T-helper 22 cell (primary cell): ENCODE measurements around the gene BACH2.
"Not testable (repeated sequence)": the region's sequence is repeated elsewhere in the genome, so short reads cannot be mapped to it uniquely, and the experiment has no call there.

ENCODE experiments used
- DNase-seq: peaks from one replicate; pipeline ENCODE4 v3.0.0-alpha.2; 2020; ENCODE audit warnings: low read depth

The BACH2 gene

DNA sequence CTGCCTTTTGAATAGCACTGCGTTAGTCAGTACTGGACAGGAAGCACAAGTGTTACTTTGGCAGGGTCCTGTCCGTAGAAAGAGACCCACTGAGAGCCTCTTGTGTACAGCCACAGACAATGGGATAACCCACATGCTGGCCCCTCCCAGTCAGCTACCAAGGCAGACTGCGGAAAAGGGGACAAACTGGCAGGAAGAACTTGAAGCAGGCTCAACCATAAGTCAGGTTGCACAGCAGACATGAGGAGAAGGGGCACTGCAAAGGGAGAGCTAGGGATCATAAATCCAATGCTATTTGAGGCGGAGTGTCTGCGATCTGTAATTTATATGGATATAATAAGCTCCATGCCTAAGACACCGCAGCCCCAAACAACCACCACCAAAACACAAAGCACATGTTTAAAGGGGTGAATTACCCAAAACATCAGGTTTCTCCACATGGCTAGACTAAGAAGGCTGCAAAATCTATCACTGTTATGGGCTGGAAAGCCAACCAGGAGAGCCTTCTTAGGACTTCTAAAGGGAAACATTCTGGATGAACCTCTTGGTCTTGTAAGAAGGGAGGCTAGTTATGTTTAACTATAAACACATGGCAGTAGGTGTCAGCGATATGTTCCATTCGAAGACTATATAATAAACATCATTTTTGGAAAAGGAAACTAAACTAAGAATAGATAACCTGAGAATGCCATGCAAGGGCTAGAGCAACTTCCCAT lies 141.7 kb downstream of the BACH2 start:
- DNase-seq: no peak

GRCh38 chr6:90151576-90152422 lies 144.8 kb downstream of the BACH2 start:
- no peak for DNase-seq

DNA sequence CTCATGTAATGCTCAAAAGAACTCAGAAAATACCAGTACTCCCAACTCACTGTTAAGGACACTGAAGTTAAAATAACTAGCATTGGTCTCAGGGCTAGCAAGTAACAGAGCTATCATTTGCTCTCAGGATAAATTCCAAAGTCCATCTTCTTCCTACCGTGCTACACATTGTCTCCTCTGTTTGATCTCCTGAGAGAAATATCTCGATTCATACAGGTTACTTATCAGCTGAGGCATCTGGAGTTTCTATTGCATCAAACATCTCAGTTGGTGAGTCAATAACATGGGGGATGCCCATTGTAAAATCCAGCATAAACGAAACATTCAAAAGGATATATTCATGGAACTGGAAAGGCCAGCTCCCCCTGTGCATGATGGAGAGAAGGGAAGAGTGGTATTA lies 147.4 kb downstream of the BACH2 start:
- no peak for DNase-seq

DNA sequence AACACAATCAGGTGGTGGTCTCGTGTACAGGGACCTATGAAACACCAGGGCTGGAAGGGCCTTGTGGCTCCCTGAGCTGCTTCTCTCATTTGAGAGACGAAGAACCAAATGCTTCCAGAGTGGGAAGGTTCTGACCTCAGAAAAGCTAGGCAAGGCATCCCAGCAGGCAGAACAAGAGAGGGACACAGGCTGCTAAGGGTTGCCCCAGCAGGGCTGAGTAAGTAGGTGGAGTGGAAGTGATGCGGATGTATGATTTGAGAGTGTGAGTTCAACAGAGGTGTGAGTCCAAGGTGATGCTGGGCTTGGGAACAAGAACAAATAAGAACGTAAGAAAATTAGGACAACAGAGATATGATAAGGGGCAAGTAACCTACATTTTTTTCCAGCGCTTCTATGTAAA lies 147.8 kb downstream of the BACH2 start:
- DNase-seq: no peak

GRCh38 chr6:90146921-90147649 lies 149.6 kb downstream of the BACH2 start:
- DNase-seq: no peak

GRCh38 chr6:90146024-90146423 lies 150.6 kb downstream of the BACH2 start:
- no peak for DNase-seq

DNA sequence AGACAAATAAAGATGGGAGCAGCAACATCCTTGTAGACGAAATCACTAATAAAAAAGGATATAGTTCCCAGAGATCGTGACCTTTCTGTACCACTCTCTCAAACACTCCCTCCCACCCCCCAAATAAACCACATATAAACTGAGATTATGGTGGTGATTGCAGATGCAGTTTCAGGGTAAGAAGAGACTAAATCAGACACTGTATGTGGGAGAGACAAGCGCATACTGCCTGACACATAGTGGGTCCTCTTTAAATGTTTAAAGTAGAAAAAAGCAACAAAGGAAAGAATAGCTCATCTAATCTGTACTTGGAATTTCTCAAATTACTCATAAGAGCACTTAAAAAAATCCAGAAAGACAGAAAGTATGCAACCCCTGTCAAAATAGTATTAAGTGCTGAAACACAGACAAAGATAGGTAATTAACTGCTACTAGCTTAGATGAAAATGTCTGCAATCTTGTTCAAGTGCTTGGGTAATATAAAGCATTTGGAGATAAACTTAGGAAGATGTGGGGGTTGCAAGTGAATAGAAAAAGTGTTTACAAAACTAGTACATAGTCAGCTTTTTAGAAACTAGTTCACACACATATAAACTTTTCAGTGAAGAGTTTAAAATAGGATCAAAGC lies 151.6 kb downstream of the BACH2 start:
- DNase-seq: no peak

- no peak for DNase-seq
Measured at GRCh38 chr6:90144396-90144795, 152.2 kb downstream of the BACH2 start.

- DNase-seq: no peak
Measured at GRCh38 chr6:90140683-90141082, 156.0 kb downstream of the BACH2 start.

DNA sequence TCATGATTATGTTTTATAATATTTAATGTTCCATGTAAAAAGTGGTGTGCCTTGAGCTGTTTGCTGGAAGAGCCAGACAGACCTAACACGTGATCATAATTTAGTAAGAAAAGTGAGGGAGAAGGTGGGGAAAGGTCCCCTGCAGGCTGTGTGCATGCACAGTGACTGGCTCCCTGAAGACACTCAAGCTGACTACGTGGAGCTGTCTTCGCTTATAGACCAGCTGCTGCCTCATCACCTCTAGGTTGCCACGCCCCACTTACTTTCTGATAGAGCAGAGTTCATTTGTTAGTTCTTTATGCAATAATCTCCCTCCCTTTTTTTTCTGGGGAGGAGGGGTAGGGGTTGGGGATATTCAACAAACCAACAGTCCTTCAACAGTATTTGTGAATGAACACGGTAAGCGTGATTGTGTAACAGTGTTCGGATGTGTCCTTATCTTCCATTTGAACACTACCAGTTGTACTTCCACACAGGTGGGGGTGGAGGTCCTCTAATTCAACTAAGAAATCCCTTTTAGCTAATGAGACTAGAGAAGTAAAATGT lies 157.3 kb downstream of the BACH2 start:
- no peak for DNase-seq

DNA sequence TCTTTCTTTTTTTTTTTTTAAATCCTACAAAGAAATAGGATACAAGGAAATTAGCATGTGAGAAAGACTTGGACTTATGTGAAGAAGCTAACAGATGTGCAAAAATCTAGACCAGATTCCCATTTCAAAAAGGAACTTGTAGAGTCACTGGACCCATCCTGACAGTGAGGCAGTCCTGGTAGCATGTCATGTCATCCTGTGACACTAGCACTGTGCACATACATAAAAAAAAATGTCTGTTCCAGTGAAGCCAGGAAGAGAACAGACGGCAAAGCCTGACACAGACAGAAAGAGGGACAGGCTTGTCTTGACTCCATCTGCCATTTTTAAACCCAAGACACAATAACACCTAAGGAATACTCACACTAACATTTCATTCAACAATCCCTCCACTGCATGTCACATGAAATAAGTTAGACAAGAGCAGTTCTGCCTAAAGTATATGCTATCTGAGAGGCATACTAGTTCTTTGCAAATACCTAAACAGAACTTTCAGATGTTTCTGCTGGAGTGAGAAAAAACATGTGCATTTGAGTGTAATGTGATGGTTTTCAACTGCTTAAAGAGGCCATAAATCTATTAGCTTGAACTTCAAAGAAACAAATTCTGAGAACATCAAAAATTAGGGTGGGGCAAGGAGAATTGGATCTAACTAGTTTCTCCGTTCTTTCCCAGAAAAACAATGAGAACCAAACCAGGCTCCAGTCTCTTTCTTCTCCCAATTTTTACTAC lies 159.6 kb downstream of the BACH2 start:
- DNase-seq: no peak

DNA sequence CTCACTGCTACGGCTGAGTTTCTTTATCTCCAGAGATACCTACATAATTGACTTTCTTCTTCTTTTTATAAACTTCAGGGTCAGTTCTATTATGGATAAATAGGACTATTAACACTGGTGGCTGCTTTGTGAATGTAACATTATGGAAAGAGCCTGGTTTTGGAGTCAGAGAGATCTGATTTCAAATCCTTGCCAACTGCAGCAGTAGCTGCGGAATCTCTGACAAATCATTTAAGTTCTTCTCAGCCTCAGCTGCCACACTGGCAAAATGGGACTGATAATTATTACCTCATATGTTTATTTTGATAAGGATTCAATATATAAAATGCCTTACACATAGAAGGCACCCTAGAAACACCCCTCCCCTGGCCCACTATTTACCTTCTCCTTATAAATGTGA lies 160.5 kb downstream of the BACH2 start:
- no peak for DNase-seq

- no peak for DNase-seq
Measured at GRCh38 chr6:90135667-90136066, 161.0 kb downstream of the BACH2 start.

- DNase-seq: not testable (repeated sequence)
Measured at GRCh38 chr6:90133664-90134063, 163.0 kb downstream of the BACH2 start.

DNA sequence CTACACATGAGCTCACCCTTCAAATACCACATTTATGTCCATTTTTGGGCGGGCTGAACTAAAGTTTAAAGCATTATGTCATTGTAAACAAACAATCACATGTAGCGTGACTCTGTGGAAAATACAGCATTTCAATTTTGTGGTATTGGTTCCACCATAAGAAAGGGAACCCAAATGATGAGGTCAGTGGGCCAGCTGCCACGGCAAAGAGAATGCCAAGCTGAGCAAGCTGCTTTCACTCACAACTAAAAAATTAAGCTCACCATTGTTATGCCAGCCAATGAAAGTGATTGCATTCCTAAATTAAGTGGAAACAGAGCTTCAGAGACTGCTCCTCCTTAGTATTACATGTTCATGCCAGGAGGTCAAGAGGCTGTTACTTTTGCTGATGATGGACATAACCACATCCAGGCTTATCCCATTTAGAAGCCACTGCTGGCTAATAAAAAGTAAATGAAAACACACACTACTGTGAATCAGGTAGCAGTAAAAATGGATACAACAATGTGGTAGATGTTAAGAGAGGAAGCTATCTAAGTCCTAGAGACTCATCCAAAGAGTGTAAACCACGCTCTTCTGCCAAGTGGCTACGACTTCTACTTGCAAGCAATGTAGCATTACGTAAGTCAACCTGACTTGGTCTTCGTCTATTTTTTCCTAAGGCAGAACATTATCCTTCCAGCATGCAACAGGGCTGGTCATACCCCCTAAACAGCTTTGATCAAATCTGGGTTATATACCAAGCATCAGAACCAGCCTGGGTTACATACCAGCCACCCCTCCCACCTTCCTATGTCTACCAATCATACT lies 164.8 kb downstream of the BACH2 start:
- no peak for DNase-seq

DNA sequence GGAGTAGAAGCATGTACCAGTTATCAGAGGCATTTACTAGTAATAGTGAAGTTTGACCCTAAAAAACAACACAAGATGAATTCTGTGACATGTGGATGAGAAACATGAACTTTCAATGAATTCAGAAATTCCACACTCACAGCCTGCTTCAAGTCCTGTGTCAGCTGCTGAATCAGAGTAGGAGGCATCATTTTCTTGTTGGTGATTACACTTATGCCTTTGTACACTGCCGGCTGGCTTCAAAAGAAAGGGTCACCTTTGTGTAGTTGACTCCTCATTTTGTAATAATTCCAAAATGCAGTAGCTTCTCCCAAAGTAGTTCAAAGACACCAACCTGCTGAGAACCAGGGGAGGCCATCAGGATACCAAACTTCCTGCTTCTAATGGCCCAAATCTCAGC lies 165.5 kb downstream of the BACH2 start:
- no peak for DNase-seq

- DNase-seq: not testable (repeated sequence)
Measured at GRCh38 chr6:90128687-90129086, 168.0 kb downstream of the BACH2 start.

DNA sequence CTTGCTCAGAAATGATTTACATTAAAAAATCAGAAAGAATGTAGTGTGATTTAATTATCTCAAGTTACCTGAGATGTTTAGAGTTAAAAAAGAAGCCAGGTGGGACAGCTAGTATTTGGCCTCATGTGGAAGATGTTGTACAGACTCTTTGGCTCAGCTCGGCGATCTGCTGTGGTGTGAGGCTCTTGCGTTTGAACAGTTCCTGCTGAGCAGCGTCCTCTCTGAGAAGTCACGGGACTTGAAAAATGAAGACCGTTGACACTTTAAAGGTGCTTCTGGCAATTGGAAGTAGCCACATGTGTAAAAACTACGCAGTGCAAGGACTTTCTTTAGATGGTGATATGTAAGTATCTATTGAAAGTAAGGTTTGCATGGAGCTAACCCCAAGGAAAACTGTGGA lies 169.0 kb downstream of the BACH2 start:
- DNase-seq: no peak

DNA sequence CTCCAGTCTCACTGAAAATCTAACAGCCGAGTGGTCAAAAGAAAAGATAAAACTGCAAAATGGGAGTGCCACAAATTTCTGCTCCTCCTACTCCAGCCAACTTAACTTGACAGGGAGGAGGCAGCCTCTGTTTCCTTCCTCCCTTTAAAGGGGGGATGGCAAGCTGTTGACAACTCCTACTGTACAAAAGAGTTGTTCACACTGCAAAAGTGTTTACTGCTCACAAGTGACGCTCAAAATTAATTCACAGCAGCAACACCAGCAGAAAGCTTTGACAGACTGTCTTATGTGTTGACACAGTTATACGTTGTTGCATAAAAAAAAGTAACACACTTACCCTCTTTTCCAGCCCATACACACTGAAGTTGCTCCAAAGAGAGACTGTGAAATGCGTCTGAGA lies 169.8 kb downstream of the BACH2 start:
- no peak for DNase-seq

DNA sequence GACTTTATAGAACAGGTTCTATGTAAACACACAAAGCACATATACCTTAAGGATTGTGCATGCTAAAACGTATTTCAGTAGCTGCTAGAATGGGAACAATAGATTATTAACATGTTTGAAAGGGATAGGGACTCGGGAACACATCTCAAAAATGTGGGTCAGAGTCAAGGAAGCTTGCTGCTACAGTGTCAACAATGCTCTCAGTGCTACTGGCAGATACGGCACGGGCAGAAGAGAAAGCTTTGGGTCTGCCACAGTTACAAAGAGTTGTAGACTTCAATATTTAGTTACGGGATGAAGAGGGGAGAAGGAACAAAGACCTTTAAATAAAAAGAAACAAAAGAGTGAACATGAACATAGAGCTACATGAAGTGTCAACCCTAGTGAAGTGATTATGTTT lies 170.5 kb downstream of the BACH2 start:
- DNase-seq: no peak
